Astrocyte (in vitro differentiated cells and primary cell): Measurements from ENCODE around the gene NODAL. TPM values are rescaled to one million over a fixed set of nuclear protein-coding genes. Genes with fewer than 3 reads are reported as not detected.
A peak's percentile ranks its signal among the peaks of the same experiment; 100 is the strongest.

Source experiments
- DNase-seq: peaks from one replicate; pipeline ENCODE4 v3.0.0-alpha.2; 2010; ENCODE audit warnings: low read depth
- FAIRE-seq: peaks from 2 replicates; lab custom pipeline; 2011; peaks lifted over from hg19 to GRCh38; lab: Jason Lieb, UNC
- H2AFZ ChIP-seq: 2 replicates; pipeline ENCODE4 v1.6.0; 2012; ENCODE audit warnings: low read depth, low read length, inconsistent platforms
- H3K27ac ChIP-seq: 2 replicates; pipeline ENCODE4 v1.5.1; 2011; ENCODE audit warnings: low read depth, low read length, inconsistent platforms
- H3K27me3 ChIP-seq: 2 replicates; pipeline ENCODE4 v1.6.0; 2011; ENCODE audit warnings: low read length, inconsistent platforms; ENCODE audit not compliant: insufficient read depth
- H3K36me3 ChIP-seq: 2 replicates; pipeline ENCODE4 v1.5.1; 2011; ENCODE audit warnings: low read length, inconsistent platforms; ENCODE audit not compliant: insufficient read depth
- H3K4me1 ChIP-seq: 2 replicates; pipeline ENCODE4 v1.5.1; 2011; ENCODE audit warnings: low read length, inconsistent platforms; ENCODE audit not compliant: insufficient read depth
- H3K4me2 ChIP-seq: 2 replicates; pipeline ENCODE4 v1.6.0; 2012; ENCODE audit warnings: low read length, inconsistent platforms
- H3K4me3 ChIP-seq: 2 replicates; pipeline ENCODE4 v1.5.1; 2011; ENCODE audit warnings: low read depth, mild to moderate bottlenecking, low read length, inconsistent platforms; ENCODE audit not compliant: insufficient read depth
- H3K79me2 ChIP-seq: 2 replicates; pipeline ENCODE4 v1.6.0; 2012; ENCODE audit warnings: mild to moderate bottlenecking, low read length, inconsistent platforms; ENCODE audit not compliant: insufficient read depth
- H3K9ac ChIP-seq: 2 replicates; pipeline ENCODE4 v1.6.0; 2012; ENCODE audit warnings: mild to moderate bottlenecking, low read length, inconsistent platforms
- H3K9me3 ChIP-seq: 2 replicates; pipeline ENCODE4 v1.5.1; 2012; ENCODE audit warnings: low read depth, mild to moderate bottlenecking, low read length, inconsistent platforms; ENCODE audit not compliant: insufficient read depth
- H4K20me1 ChIP-seq: 2 replicates; pipeline ENCODE4 v1.6.0; 2012; ENCODE audit warnings: low read length, inconsistent platforms; ENCODE audit not compliant: insufficient read depth
- H3K27ac Mint-ChIP-seq: one replicate; pipeline ENCODE4 v1.8.0; 2021; ENCODE audit warnings: mild to moderate bottlenecking, mixed read lengths; ENCODE audit not compliant: unreplicated experiment
- H3K27me3 Mint-ChIP-seq: one replicate; pipeline ENCODE4 v1.8.0; 2021; ENCODE audit warnings: low read depth, mixed read lengths; ENCODE audit not compliant: unreplicated experiment
- H3K36me3 Mint-ChIP-seq: one replicate; pipeline ENCODE4 v1.8.0; 2021; ENCODE audit warnings: low read depth, mixed read lengths; ENCODE audit not compliant: unreplicated experiment
- H3K4me1 Mint-ChIP-seq: one replicate; pipeline ENCODE4 v1.8.0; 2021; ENCODE audit warnings: low read depth, mixed read lengths; ENCODE audit not compliant: unreplicated experiment
- H3K4me3 Mint-ChIP-seq: one replicate; pipeline ENCODE4 v1.8.0; 2021; ENCODE audit warnings: mild to moderate bottlenecking, moderate library complexity, mixed read lengths; ENCODE audit not compliant: unreplicated experiment
- H3K9me3 Mint-ChIP-seq: one replicate; pipeline ENCODE4 v1.8.0; 2021; ENCODE audit warnings: mild to moderate bottlenecking, mixed read lengths; ENCODE audit not compliant: unreplicated experiment
- EZH2 ChIP-seq: IDR thresholded peaks from 2 replicates; pipeline ENCODE4 v1.6.1; 2012; ENCODE audit warnings: mild to moderate bottlenecking, low read length, inconsistent platforms; ENCODE audit not compliant: insufficient read depth
- total RNA-seq: library from RNA; stranded (reverse); gene quantifications from 2 replicates; pipeline ENCODE4 v1.2.1, GENCODE V29; 2021
- TF ChIP-seq, protein P1 (sequence below): IDR thresholded peaks from 2 replicates; pipeline ENCODE4 v1.5.1; 2011; ENCODE audit warnings: low read depth, mild to moderate bottlenecking, inconsistent platforms, low read length, moderate library complexity; ENCODE audit not compliant: insufficient read depth

The NODAL gene
- total RNA-seq, 1 donor from 2014 or later, result not detected

DNA sequence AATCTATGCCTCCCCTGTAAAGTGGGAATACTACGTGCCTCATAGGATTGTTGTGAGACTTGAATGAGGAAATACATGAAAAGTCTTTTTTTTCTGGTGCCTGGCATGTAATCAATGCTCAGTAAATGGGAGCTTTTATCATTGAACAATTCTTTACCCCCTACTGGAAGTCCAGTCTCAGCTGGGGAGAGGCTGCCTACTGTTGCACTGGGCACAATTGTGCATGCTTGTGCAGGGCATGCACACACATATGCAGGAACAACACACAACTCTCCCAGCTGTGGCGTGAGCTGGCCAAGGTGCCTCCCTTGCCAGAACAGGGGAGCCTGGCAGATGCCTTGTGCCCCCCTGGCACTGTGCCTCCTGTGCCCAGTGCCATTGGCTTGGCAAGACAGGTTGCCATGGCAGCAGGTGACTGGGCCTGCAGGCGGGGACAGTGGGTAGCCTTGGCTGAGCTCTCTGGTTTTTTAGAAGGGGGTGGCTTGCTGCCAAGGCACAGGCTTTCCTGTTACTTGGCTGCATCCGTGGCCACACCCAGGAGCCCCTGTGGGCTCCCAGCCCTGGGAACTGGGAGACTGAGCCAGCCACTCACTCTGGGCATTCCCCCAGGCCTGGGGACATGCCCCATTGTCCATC, 21.0 kb upstream of the NODAL start:
- H3K27me3 ChIP-seq, result peaks cover 3% of the 10 kb centered on the region
- Mint-ChIP-seq H3K27me3 (peaks cover 38% of the 10 kb centered on the region), H3K36me3 (no peaks in the 10 kb centered on the region), H3K27ac (no peak overlapping the region), H3K4me3 (no peak overlapping the region), H3K4me1 (no peaks in the 10 kb centered on the region), H3K9me3 (peaks cover 1% of the 10 kb centered on the region)
- no peak overlapping the region for H3K27ac ChIP-seq
- no peak overlapping the region for H2AFZ ChIP-seq
- no peaks in the 10 kb centered on the region for H3K36me3 ChIP-seq
- DNase-seq, result no peak
- H3K9ac ChIP-seq, result no peak overlapping the region
- FAIRE-seq, result no peak
- TF ChIP-seq, protein P1, sequence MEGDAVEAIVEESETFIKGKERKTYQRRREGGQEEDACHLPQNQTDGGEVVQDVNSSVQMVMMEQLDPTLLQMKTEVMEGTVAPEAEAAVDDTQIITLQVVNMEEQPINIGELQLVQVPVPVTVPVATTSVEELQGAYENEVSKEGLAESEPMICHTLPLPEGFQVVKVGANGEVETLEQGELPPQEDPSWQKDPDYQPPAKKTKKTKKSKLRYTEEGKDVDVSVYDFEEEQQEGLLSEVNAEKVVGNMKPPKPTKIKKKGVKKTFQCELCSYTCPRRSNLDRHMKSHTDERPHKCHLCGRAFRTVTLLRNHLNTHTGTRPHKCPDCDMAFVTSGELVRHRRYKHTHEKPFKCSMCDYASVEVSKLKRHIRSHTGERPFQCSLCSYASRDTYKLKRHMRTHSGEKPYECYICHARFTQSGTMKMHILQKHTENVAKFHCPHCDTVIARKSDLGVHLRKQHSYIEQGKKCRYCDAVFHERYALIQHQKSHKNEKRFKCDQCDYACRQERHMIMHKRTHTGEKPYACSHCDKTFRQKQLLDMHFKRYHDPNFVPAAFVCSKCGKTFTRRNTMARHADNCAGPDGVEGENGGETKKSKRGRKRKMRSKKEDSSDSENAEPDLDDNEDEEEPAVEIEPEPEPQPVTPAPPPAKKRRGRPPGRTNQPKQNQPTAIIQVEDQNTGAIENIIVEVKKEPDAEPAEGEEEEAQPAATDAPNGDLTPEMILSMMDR, result no peak
- no peak for TF ChIP-seq EZH2
- peaks cover 10% of the 10 kb centered on the region for H3K4me1 ChIP-seq
- no peaks in the 10 kb centered on the region for H3K9me3 ChIP-seq
- peaks cover 4% of the 10 kb centered on the region for H4K20me1 ChIP-seq
- no peak overlapping the region for H3K4me3 ChIP-seq
- H3K79me2 ChIP-seq, result no peaks in the 10 kb centered on the region
- no peak overlapping the region for H3K4me2 ChIP-seq

- no peak overlapping the region for H3K4me3 ChIP-seq
- Mint-ChIP-seq H3K36me3 (no peaks in the 10 kb centered on the region), H3K27ac (no peak overlapping the region), H3K4me1 (no peaks in the 10 kb centered on the region), H3K27me3 (peaks cover 36% of the 10 kb centered on the region), H3K9me3 (peaks cover 1% of the 10 kb centered on the region), H3K4me3 (no peak overlapping the region)
- H3K79me2 ChIP-seq, result no peaks in the 10 kb centered on the region
- TF ChIP-seq EZH2, result no peak
- TF ChIP-seq, protein P1, result peak; percentile 82
- DNase-seq (peak; percentile 23), FAIRE-seq (peak; percentile 5)
- no peaks in the 10 kb centered on the region for H3K9me3 ChIP-seq
- H3K27me3 ChIP-seq, result peaks cover 2% of the 10 kb centered on the region
- H3K27ac ChIP-seq, result no peak overlapping the region
- H2AFZ ChIP-seq, result no peak overlapping the region
- no peak overlapping the region for H3K9ac ChIP-seq
- no peak overlapping the region for H3K4me2 ChIP-seq
- peaks cover 4% of the 10 kb centered on the region for H4K20me1 ChIP-seq
- peaks cover 10% of the 10 kb centered on the region for H3K4me1 ChIP-seq
- H3K36me3 ChIP-seq, result no peaks in the 10 kb centered on the region
Observed at GRCh38 chr10:70461397-70462348, 20.2 kb upstream of the NODAL start.
